Measurements from ENCODE around the gene PPARG. TPM values are rescaled to one million over a fixed set of nuclear protein-coding genes. Genes with fewer than 3 reads are reported as not detected.

PPARG gene
- total and polyA plus RNA-seq, 8 donors: 3.3 to 52.0 (median 5.4) TPM

DNA sequence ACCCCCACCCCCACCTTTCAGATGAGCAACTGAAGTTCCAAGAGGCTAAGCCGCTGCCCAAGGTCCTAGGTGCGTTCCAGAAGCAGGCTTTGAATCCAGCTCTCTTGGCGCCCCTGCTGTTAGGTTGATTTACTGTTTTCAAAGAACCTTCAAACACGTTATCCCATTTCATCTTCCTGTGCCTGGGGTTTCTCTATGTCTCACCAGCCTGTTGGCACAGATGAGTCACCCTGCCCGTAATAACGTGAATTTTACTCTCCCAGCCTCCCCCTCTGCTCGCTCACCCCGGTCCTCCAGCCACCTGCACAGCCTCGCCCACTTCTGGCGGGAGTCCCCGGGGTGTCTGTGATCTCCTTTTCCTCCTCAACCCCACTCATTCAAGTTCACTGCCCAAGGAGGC lies 182.4 kb downstream of the PPARG start:
- Histone ChIP-seq H3K4me1 (no peaks in the 10 kb centered on the region), H3K36me3 (no peaks in the 10 kb centered on the region), H3K9me3 (no peaks in the 10 kb centered on the region), H3K4me3 (no peak overlapping the region), H3K27ac (no peak overlapping the region), H3K27me3 (no peaks in the 10 kb centered on the region)
- DNase-seq (no peak), ATAC-seq (no peak)
- TF ChIP-seq, protein P1, sequence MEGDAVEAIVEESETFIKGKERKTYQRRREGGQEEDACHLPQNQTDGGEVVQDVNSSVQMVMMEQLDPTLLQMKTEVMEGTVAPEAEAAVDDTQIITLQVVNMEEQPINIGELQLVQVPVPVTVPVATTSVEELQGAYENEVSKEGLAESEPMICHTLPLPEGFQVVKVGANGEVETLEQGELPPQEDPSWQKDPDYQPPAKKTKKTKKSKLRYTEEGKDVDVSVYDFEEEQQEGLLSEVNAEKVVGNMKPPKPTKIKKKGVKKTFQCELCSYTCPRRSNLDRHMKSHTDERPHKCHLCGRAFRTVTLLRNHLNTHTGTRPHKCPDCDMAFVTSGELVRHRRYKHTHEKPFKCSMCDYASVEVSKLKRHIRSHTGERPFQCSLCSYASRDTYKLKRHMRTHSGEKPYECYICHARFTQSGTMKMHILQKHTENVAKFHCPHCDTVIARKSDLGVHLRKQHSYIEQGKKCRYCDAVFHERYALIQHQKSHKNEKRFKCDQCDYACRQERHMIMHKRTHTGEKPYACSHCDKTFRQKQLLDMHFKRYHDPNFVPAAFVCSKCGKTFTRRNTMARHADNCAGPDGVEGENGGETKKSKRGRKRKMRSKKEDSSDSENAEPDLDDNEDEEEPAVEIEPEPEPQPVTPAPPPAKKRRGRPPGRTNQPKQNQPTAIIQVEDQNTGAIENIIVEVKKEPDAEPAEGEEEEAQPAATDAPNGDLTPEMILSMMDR (IDR thresholded peaks at IDR 0.05): no peak
- intact Hi-C loops (cut with DNase I): no loop called here

DNA sequence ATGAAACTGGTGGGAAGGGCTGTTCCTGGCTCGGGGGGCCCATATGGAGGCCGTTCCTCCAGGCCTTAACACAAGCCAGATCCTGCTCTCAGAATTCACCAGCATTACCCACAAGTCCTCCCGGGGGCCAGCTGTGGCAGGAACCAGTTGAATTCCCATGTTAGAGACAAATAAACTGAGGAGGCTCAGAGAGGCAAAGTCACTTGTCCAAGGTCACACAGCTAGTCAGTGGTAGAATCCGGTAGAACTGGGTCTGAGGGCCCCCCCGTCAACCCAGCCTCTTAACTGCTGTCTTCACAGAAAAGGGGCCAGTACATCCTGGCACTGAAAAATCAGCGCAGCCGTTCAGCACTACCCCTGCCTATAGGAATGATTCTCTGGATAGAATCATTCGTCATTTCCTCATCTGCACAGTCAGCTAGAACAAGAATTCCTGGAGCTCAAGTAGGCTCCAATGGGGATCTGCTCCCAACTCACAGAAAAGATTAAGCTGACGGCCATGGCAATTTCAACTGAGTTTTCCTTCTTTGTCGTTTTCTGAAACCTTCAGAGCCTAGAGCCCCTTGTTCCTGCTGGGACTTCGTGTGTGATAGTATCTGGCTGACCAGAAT lies 183.2 kb downstream of the PPARG start:
- H3K27me3 ChIP-seq: no peaks in the 10 kb centered on the region
- H3K36me3 ChIP-seq: no peaks in the 10 kb centered on the region
- ATAC-seq (no peak), DNase-seq (no peak)
- TF ChIP-seq, protein P1 (IDR thresholded peaks at IDR 0.05): no peak
- intact Hi-C loops (cut with DNase I): no loop called here
- no peaks in the 10 kb centered on the region for H3K4me1 ChIP-seq
- no peak overlapping the region for H3K4me3 ChIP-seq
- no peaks in the 10 kb centered on the region for H3K9me3 ChIP-seq
- no peak overlapping the region for H3K27ac ChIP-seq

DNA sequence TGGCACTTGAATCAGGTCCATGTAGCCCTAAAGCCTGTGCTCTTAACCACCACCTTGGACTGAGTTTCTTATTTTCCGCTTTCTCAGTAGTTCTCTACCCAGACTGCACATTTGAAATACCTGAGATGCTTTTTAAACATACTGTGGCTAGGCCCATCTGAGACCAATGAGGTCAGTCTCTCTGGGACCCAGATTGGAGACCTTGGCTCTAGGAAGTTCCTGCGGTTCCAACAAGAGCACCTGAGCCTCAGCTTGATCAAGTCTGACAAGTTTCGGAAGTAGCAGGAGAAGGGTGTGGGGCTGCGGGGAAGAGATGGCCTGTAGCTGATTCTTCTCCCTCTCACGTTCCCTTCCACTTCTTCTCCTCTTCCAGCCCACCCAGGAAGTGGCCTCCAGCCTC lies 183.9 kb downstream of the PPARG start:
- DNase-seq (no peak), ATAC-seq (no peak)
- Histone ChIP-seq H3K4me3 (no peak overlapping the region), H3K36me3 (no peaks in the 10 kb centered on the region), H3K4me1 (no peaks in the 10 kb centered on the region), H3K9me3 (no peaks in the 10 kb centered on the region), H3K27ac (no peak overlapping the region), H3K27me3 (no peaks in the 10 kb centered on the region)
- TF ChIP-seq, protein P1 (IDR thresholded peaks at IDR 0.05): no peak
- intact Hi-C loops (cut with DNase I): no loop called here

DNA sequence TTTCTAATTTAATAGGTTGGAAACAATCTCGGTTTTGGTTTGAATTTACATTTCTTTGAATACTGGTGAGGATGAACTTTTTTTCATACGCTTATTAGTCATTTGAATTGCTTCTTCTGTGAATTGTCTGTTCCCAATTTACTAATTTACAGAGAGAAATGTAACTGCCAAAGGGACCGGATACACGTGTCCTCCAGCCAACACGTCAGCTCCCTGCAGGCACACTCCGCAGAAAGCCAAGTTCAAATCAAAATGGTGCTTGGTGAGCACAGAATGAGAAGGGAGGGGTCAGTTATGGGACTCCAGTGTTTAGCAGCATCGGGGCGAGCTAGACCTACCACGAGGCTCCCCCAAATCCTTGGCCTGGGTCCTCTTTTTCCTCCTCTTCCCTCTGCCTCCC lies 184.6 kb downstream of the PPARG start:
- no peak overlapping the region for H3K27ac ChIP-seq
- no peaks in the 10 kb centered on the region for H3K9me3 ChIP-seq
- H3K27me3 ChIP-seq: no peaks in the 10 kb centered on the region
- ATAC-seq (no peak), DNase-seq (no peak)
- H3K4me3 ChIP-seq: no peak overlapping the region
- intact Hi-C loops (cut with DNase I): no loop called here
- TF ChIP-seq, protein P1 (IDR thresholded peaks at IDR 0.05): no peak
- H3K4me1 ChIP-seq: no peaks in the 10 kb centered on the region
- no peaks in the 10 kb centered on the region for H3K36me3 ChIP-seq

DNA sequence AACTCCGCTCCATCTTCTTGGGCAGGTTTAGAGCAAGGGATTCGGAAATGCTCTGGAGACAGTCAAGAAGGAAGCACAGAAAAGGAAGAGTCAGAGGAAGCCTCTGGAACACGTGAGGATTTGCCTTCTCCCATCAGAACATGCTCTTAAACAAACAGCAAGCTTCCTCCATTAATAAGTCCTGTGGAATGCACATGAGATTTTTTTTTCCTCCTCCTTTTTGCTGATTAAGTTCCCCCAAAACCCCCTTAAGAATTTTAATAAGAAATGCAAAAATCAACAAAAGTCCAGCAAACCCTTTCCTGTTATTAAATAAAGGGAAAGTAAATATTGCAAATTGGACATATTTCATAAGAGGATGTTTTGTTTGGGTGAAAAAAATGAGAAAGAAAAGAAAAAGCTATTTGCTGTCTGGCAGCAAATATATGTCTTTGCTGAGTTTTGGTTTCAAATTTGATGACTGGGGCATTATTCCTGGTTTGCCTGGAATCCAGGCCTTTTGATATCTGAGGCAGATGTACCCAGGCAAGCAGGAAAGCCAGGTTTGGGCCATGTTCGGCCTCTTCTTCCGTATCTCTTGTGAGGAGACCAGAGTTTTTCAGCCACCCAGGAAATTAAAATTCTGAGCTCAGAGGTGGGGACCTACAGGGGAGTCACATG lies 187.5 kb downstream of the PPARG start:
- no peak for DNase-seq
- intact Hi-C loops (cut with DNase I): loop anchor here in 1 of 2 donors (5.0 kb wide), 1 partner anchor 339 kb away; no protein-coding TSS in a partner anchor
- H3K27me3 ChIP-seq: no peaks in the 10 kb centered on the region

More for the DNA sequence above, 187.5 kb downstream of the PPARG start:
- Histone ChIP-seq H3K27ac (peak overlapping the region in 1 of 2 donors; percentile 17), H3K36me3 (no peaks in the 10 kb centered on the region), H3K4me3 (no peak overlapping the region), H3K9me3 (no peaks in the 10 kb centered on the region), H3K4me1 (peaks cover 0 to 9% of the 10 kb centered on the region in 2 donors)
- TF ChIP-seq, protein P1 (IDR thresholded peaks at IDR 0.05): no peak
- ATAC-seq: no peak
